Nephron progenitor cell (in vitro differentiated cells): ENCODE measurements around the gene COX5A.

ENCODE experiments used
- DNase-seq: peaks from one replicate; pipeline ENCODE4 v3.0.0; 2021
- H3K27ac Mint-ChIP-seq: 2 replicates; pipeline ENCODE4 v1.8.0; 2021; ENCODE audit warnings: mild to moderate bottlenecking, moderate library complexity, mixed read lengths
- H3K27me3 Mint-ChIP-seq: 2 replicates; pipeline ENCODE4 v1.8.0; 2021; ENCODE audit warnings: mild to moderate bottlenecking, low read depth, mixed read lengths; ENCODE audit not compliant: poor library complexity
- H3K36me3 Mint-ChIP-seq: 2 replicates; pipeline ENCODE4 v1.8.0; 2021; ENCODE audit warnings: low read depth, mixed read lengths
- H3K4me1 Mint-ChIP-seq: 2 replicates; pipeline ENCODE4 v1.8.0; 2021; ENCODE audit warnings: mixed read lengths
- H3K4me3 Mint-ChIP-seq: 2 replicates; pipeline ENCODE4 v1.8.0; 2021; ENCODE audit warnings: mild to moderate bottlenecking, moderate library complexity, mixed read lengths
- H3K9me3 Mint-ChIP-seq: 2 replicates; pipeline ENCODE4 v1.8.0; 2021; ENCODE audit warnings: mild to moderate bottlenecking, moderate library complexity, mixed read lengths
- TF ChIP-seq, protein P1 (sequence below): fragments of 200-600 bp; sonication (generic); IDR thresholded peaks from 2 replicates; pipeline ENCODE4 v1.5.0; 2021; ENCODE audit warnings: antibody characterized with exemption

COX5A gene

DNA sequence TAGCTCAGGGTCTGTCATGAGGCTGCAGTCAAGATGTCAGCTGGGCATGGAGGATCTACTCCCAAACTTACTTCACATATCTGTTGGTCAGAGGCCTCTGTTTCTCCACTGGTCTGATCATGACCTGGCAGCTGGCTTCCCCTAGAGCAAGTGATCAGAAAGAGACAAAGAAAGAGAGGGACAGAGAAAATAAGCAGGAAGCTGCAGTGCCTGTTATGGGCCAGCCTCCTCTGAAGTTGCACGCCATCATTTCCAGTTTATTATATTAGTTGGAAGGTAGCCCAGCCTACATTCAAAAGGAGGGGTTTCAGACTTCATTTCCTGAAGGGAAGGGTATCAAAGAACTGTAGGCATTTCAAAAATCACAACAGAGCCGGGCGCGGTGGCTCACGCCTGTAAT, 23.7 kb upstream of the COX5A start:
- peaks cover 80% of the 10 kb centered on the region for H3K27me3 Mint-ChIP-seq
- H3K27ac Mint-ChIP-seq = no peak overlapping the region
- H3K4me3 Mint-ChIP-seq = no peak overlapping the region
- no peaks in the 10 kb centered on the region for H3K36me3 Mint-ChIP-seq
- no peaks in the 10 kb centered on the region for H3K9me3 Mint-ChIP-seq
- DNase-seq = no peak
- TF ChIP-seq, protein P1, sequence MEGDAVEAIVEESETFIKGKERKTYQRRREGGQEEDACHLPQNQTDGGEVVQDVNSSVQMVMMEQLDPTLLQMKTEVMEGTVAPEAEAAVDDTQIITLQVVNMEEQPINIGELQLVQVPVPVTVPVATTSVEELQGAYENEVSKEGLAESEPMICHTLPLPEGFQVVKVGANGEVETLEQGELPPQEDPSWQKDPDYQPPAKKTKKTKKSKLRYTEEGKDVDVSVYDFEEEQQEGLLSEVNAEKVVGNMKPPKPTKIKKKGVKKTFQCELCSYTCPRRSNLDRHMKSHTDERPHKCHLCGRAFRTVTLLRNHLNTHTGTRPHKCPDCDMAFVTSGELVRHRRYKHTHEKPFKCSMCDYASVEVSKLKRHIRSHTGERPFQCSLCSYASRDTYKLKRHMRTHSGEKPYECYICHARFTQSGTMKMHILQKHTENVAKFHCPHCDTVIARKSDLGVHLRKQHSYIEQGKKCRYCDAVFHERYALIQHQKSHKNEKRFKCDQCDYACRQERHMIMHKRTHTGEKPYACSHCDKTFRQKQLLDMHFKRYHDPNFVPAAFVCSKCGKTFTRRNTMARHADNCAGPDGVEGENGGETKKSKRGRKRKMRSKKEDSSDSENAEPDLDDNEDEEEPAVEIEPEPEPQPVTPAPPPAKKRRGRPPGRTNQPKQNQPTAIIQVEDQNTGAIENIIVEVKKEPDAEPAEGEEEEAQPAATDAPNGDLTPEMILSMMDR = no peak
- peaks cover 42% of the 10 kb centered on the region for H3K4me1 Mint-ChIP-seq

DNA sequence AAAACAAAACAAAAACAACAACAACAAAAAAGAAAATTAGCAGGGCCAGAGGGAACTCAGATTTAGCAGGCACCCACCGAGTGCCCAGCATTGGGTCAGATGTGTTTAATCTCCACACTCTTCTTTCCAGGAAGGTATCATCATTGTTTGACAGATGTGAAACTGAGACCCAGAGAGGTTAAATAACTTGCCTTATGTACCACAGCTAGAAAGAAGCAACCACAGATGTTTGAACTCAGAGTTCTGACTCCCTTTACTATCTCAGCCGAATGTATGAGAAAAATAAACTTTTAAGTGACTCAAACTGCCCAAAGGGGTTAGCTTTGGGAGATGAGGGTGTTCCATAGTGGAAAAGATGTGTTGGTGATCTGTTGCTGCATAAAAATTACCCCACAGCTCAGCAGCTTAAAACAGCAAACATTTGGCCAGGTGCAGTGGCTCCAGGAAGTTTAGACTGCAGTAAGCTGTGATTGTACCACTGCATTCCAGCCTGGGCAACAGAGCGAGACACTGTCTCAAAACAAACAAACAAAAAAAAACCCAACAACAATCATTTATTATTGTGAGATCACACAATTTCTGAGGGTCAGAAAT, 23.2 kb upstream of the COX5A start:
- peaks cover 42% of the 10 kb centered on the region for H3K4me1 Mint-ChIP-seq
- H3K9me3 Mint-ChIP-seq = no peaks in the 10 kb centered on the region
- no peaks in the 10 kb centered on the region for H3K36me3 Mint-ChIP-seq
- no peak overlapping the region for H3K4me3 Mint-ChIP-seq
- H3K27ac Mint-ChIP-seq = no peak overlapping the region
- TF ChIP-seq, protein P1 = no peak
- peaks cover 78% of the 10 kb centered on the region for H3K27me3 Mint-ChIP-seq
- DNase-seq = no peak

DNA sequence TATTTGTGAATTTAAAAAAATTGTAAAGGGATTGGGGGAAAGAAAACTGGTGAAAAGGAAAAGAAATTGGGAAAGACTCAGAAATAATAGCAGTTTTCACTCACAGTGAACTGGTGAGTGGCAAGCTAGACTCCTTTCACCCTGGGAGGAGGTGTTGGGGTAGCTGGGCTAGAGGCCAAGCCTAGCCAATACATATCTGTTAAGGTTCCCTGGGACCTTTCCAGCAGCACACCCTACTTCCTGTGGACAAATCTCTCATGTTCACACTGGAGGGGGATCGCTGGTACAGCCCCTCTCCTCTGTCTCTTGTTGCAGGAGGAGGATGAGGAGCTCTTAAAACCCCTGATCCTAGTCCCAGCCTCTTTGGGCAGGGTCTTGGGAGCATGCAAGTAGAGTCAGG, 22.4 kb upstream of the COX5A start:
- Mint-ChIP-seq H3K4me1 (peaks cover 42% of the 10 kb centered on the region), H3K27ac (no peak overlapping the region), H3K27me3 (peaks cover 86% of the 10 kb centered on the region), H3K9me3 (no peaks in the 10 kb centered on the region), H3K4me3 (no peak overlapping the region), H3K36me3 (no peaks in the 10 kb centered on the region)
- DNase-seq = no peak
- TF ChIP-seq, protein P1 = no peak

DNA sequence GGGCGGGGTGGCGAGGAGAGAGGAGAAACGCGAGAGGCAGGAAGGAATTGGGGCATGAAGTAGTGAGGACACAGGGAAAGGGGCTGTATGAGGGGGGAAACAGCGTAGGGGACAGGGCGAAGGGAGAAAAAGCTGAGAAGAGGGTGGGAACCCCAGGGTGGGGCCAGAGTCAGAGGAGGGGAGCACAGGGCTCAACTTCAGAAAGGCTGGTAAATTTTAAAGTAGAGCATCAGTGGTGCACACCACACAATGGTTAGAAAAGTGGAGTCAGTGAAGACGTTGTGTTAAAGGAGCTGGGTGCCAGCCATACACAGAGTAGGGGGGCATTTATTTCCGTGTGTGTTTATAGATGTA, 21.7 kb upstream of the COX5A start:
- Mint-ChIP-seq H3K4me1 (peaks cover 42% of the 10 kb centered on the region), H3K4me3 (peak overlapping the region; percentile 75)

DNA sequence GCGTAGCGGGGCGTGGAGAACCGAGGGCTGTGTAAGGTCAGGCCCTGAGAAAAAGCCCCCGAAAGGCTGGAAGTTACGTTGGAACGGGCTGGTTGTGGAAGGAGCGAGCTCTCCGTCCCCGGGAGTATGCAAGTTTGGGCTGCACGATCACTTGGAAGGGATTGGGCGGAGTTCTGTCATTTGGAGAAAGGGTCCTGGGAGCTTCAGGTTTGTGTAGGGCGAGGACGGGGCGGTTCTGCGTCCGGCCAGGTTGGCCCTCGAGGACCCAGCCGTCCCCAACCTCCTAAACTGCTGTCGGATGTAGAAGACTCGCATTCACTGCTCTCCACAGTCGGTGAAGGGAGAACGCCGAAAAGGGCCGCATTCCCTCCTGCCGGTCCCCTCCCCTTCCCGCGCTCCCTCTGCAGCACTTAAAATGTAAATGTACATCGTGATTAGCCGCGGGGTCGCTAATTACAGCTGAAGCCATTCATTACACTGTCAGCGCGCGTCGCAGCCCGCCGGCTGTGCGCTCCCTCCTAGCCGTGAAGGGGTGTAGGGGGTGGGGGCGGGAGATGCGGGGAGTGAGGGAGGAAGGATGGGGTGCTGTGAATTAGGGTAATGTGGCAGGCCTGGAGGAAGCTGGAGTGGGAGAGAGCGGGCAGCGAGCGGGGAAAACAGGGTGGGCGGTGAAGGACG, 21.2 kb upstream of the COX5A start:
- Mint-ChIP-seq H3K27ac (no peak overlapping the region), H3K36me3 (no peaks in the 10 kb centered on the region), H3K4me3 (peak overlapping the region; percentile 75), H3K27me3 (peaks cover 94% of the 10 kb centered on the region), H3K4me1 (peaks cover 41% of the 10 kb centered on the region), H3K9me3 (no peaks in the 10 kb centered on the region)
- TF ChIP-seq, protein P1 = no peak
- peak; percentile 38 for DNase-seq

More for the DNA sequence above, 21.7 kb upstream of the COX5A start:
- TF ChIP-seq, protein P1 = no peak
- Mint-ChIP-seq H3K27me3 (peaks cover 89% of the 10 kb centered on the region), H3K27ac (no peak overlapping the region), H3K36me3 (no peaks in the 10 kb centered on the region), H3K9me3 (no peaks in the 10 kb centered on the region)
- DNase-seq = no peak

DNA sequence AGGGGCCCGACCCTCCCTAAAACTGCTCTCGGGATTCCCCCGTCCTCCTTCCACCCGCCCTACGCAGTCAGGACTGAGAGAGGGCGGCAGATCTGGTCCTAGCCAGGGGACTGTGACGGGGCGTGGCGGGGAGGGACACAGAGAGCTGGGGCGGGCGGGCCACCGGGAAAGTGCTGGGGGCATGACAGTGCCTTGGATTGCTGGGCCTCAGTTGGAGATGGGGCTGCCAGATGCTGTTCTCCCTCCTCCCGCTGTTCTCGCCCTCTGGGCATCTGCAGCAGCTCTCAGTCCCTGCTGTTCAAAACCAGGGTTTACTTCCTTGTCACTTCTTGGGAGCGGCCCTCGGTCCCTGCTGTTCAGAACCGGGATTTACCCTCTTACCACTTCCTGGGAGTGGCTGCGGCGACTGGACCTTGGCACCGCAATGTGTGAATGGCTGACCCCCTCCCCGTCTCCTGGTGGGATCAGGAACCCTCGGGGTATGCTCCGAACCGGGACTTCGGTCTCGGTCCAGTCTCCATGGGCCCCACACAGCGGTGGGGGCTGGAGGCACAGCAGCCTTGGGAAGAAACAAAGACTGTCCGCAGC, 20.5 kb upstream of the COX5A start:
- Mint-ChIP-seq H3K27me3 (peaks cover 94% of the 10 kb centered on the region), H3K9me3 (no peaks in the 10 kb centered on the region), H3K36me3 (no peaks in the 10 kb centered on the region), H3K27ac (no peak overlapping the region), H3K4me1 (peaks cover 41% of the 10 kb centered on the region), H3K4me3 (peak overlapping the region; percentile 75)
- TF ChIP-seq, protein P1 = peak; percentile 9
- DNase-seq = peak; percentile 51
